Transverse colon (tissue), 4 donors: ENCODE measurements around the gene CDCA7L. TPM values are rescaled to one million over a fixed set of nuclear protein-coding genes. Genes with fewer than 3 reads are reported as not detected.

Experiments
- DNase-seq: peaks from one replicate; pipeline ENCODE4 v3.0.0-alpha.2; 2019
- H3K27ac ChIP-seq, 4 donors: fragments of 200-600 bp; sonication (generic); 2 replicates each; pipeline ENCODE4 v1.5.1; 2016 to 2018; ENCODE audit warnings: inconsistent platforms in 4 of 4
- H3K27me3 ChIP-seq: fragments of 200-600 bp; sonication (generic); 2 replicates; pipeline ENCODE4 v1.5.1; 2017; ENCODE audit warnings: inconsistent platforms
- H3K36me3 ChIP-seq, 4 donors: fragments of 200-600 bp; sonication (generic); 2 replicates each; pipeline ENCODE4 v1.5.1; 2017 to 2019; ENCODE audit warnings: inconsistent platforms in 4 of 4
- H3K4me1 ChIP-seq, 4 donors: fragments of 200-600 bp; sonication (generic); 2 replicates each; pipeline ENCODE4 v1.5.1; 2017 to 2020; ENCODE audit warnings: inconsistent platforms in 4 of 4
- H3K4me3 ChIP-seq, 4 donors: fragments of 200-600 bp; sonication (generic); 1 replicate in 1 of 4; 2 replicates in 3 of 4; pipeline versions ENCODE4 v1.5.1 to v1.6.1; 2017 to 2019; ENCODE audit warnings: inconsistent platforms in 4 of 4
- H3K9me3 ChIP-seq, 2 donors: fragments of 200-600 bp; sonication (generic); 2 replicates each; pipeline ENCODE4 v1.5.1; 2017 to 2019; ENCODE audit warnings: inconsistent platforms in 2 of 2
- CTCF ChIP-seq, 5 experiments: fragments of 200-600 bp in 3 of 5; fragments of 450-650 bp in 2 of 5; sonication (generic) in 3 of 5; IDR thresholded peaks; 1 replicate in 2 of 5; 2 replicates in 3 of 5; pipeline ENCODE4 v1.5.1; 2016 to 2017; ENCODE audit warnings: antibody characterized with exemption in 5 of 5, inconsistent platforms in 3 of 5, mild to moderate bottlenecking in 2 of 5, moderate library complexity in 1 of 5
- EP300 ChIP-seq: sonication (generic); formaldehyde crosslinking; IDR thresholded peaks from one replicate; pipeline ENCODE4 v1.6.1; 2017; ENCODE audit warnings: antibody characterized with exemption, low read depth
- POLR2A ChIP-seq: fragments of 450-650 bp; IDR thresholded peaks from one replicate; pipeline ENCODE4 v1.6.1; 2016; ENCODE audit warnings: antibody characterized with exemption, mild to moderate bottlenecking, moderate library complexity
- POLR2AphosphoS5 ChIP-seq, 3 donors: sonication (generic); formaldehyde crosslinking; IDR thresholded peaks; one replicate each; pipeline ENCODE4 v1.6.1; 2016; ENCODE audit warnings: antibody characterized with exemption in 3 of 3
- WGBS, 2 donors: methylation state at CpG; one replicate each; pipeline ENCODE4 v1.1.5; 2018; ENCODE audit warnings: low coverage in 1 of 2; 5-methylcytosine and 5-hydroxymethylcytosine counted together
- in situ Hi-C, 4 donors: fragments of 200-750 bp; cut with MboI; loops; one replicate each; pipeline versions ENCODE4 v1.15.0 to v1.15.1; 2017; ENCODE audit warnings: low sequenced_read_pairs in 3 of 4, low pct_ligation_motif_present in 1 of 4, low pct_unique_long_range_greater_than_20kb in 1 of 4
- intact Hi-C: fragments of 100-400 bp; cut with DNase I; formaldehyde crosslinking; loops from one replicate; pipeline ENCODE4 v1.15.1; 2023; ENCODE audit warnings: low total_unique reads
- total RNA-seq, 4 donors: library from RNA; depleted of rRNA; stranded (reverse); fragments of >200 nt; gene quantifications; one replicate each; pipeline ENCODE4 v1.1.0, GENCODE V29; 2016

CDCA7L gene
- total RNA-seq, 4 donors from 2014 or later = 9.0 to 24.0 (median 13.2) TPM

DNA sequence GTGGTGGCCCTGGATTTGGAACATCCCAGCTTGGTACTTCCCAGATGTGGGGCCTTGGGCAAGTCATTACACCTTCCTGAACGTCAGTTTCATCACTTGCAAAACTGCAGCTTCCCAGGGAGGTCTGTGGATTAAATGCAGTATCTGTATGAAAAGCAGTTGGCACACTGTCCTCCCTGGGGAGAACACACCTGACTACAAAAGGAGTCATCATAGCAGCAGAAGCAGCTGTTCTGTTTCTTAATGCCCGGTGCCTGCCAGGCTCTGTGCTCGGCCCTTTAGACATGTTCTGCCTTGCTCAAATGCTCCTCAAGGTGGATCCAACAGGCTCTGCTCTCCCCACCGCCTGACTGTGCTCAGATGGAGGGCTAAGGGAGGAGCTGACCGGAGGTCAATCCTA is 31.0 kb downstream of the CDCA7L start:
- H3K4me1 ChIP-seq = no peaks in the 10 kb centered on the region
- intact Hi-C loops = no loop called here
- H3K27ac ChIP-seq = no peak overlapping the region
- no peak for DNase-seq
- in situ Hi-C loops = no loop called here
- H3K36me3 ChIP-seq = no peaks in the 10 kb centered on the region
- 84% methylated on average over 5 of the region's 5 CpGs; no CpG with 5 or more reads in 1 of the 2 donors for WGBS, 2 donors
- H3K27me3 ChIP-seq = no peaks in the 10 kb centered on the region
- H3K9me3 ChIP-seq = no peaks in the 10 kb centered on the region
- H3K4me3 ChIP-seq = no peak overlapping the region
- no peak for TF ChIP-seq EP300

- no peaks in the 10 kb centered on the region for H3K27me3 ChIP-seq
- H3K36me3 ChIP-seq = peaks cover 0 to under 1% (median under 1%) of the 10 kb centered on the region in 4 donors
- H3K4me3 ChIP-seq = no peak overlapping the region
- in situ Hi-C loops = no loop called here
- no peaks in the 10 kb centered on the region for H3K4me1 ChIP-seq
- no peak overlapping the region for H3K27ac ChIP-seq
- H3K9me3 ChIP-seq = no peaks in the 10 kb centered on the region
- TF ChIP-seq POLR2A (no peak), EP300 (no peak), POLR2AphosphoS5 (IDR thresholded peaks at IDR 0.05) (no peak), CTCF (IDR thresholded peaks at IDR 0.05) (no peak)
- 79 to 87% methylated on average over 7 to 8 of the region's 8 CpGs for WGBS, 2 donors
- intact Hi-C loops = no loop called here
- DNase-seq = no peak
These were observed 32.5 kb downstream of the CDCA7L start for GRCh38 chr7:21912931-21913780.

DNA sequence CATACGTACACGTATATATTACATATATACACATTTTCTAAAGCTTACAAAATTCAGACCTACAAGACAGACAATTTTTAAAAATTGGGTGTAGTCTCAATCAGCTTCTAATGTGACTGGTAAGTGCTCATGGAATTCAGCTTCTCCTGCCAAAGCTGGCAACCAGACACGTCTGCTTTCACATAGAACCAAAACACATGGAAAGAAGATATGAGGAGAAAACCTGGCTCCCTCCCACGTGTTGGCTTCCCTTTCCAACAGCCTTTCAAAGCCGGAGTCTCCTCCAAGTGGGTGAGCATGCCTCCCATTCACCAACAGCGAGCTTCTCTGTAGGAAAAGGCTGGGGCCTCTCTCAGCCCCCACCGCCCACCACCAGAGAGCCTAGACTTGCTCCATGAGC is 33.4 kb downstream of the CDCA7L start:
- WGBS, 2 donors = 61 to 87% methylated on average over 2 to 7 of the region's 7 CpGs
- Histone ChIP-seq H3K27me3 (no peaks in the 10 kb centered on the region), H3K4me3 (no peak overlapping the region), H3K4me1 (no peaks in the 10 kb centered on the region), H3K27ac (no peak overlapping the region), H3K9me3 (no peaks in the 10 kb centered on the region), H3K36me3 (peaks cover 0 to 6% (median 2%) of the 10 kb centered on the region in 4 donors)
- intact Hi-C loops = no loop called here
- in situ Hi-C loops = no loop called here
- TF ChIP-seq CTCF (IDR thresholded peaks at IDR 0.05) (no peak), POLR2AphosphoS5 (IDR thresholded peaks at IDR 0.05) (no peak), POLR2A (no peak), EP300 (no peak)
- DNase-seq = no peak

- WGBS, 2 donors = 78 to 81% methylated on average over 8 of the region's 8 CpGs
- TF ChIP-seq CTCF (IDR thresholded peaks at IDR 0.05) (no peak), POLR2AphosphoS5 (IDR thresholded peaks at IDR 0.05) (no peak), EP300 (no peak), POLR2A (no peak)
- H3K27ac ChIP-seq = no peak overlapping the region
- no peaks in the 10 kb centered on the region for H3K4me1 ChIP-seq
- in situ Hi-C loops = no loop called here
- no peaks in the 10 kb centered on the region for H3K27me3 ChIP-seq
- H3K4me3 ChIP-seq = no peak overlapping the region
- intact Hi-C loops = no loop called here
- no peaks in the 10 kb centered on the region for H3K9me3 ChIP-seq
- DNase-seq = no peak
- peaks cover 0 to 8% (median 2%) of the 10 kb centered on the region in 4 donors for H3K36me3 ChIP-seq
These were observed 34.3 kb downstream of the CDCA7L start for GRCh38 chr7:21911341-21911875.
